ENCODE data around the gene ANKRD31. TPM values are rescaled to one million over a fixed set of nuclear protein-coding genes. Genes with fewer than 3 reads are reported as not detected.

ANKRD31 gene
- total RNA-seq, 2 donors from 2014 or later = 0.41 to 3.7 TPM

GRCh38 chr5:75037106-75037505, 199.6 kb downstream of the ANKRD31 start:
- no peaks in the 10 kb centered on the region for H3K36me3 ChIP-seq
- H3K4me1 ChIP-seq (replicated peaks) = no peaks in the 10 kb centered on the region
- no peaks in the 10 kb centered on the region for H3K9me3 ChIP-seq
- peak; percentile 20 for DNase-seq (ENCODE audit: low spot score)
- no peaks in the 10 kb centered on the region for H3K27me3 ChIP-seq (replicated peaks; ENCODE audit: insufficient read depth)
- intact Hi-C loops (cut with DNase I) = no loop called here
- no peak overlapping the region for H3K4me3 ChIP-seq
- H3K27ac ChIP-seq = no peak overlapping the region
- no peak for TF ChIP-seq CTCF (IDR thresholded peaks at IDR 0.05)
- TF ChIP-seq POLR2A (IDR thresholded peaks at IDR 0.05) = no peak
- peak; percentile 19 for TF ChIP-seq POLR2AphosphoS5 (IDR thresholded peaks at IDR 0.05)
- WGBS = 48% methylated on average over 4 of the region's 4 CpGs

- Histone ChIP-seq H3K9me3 (no peaks in the 10 kb centered on the region), H3K27me3 (replicated peaks; ENCODE audit: insufficient read depth) (no peaks in the 10 kb centered on the region), H3K4me1 (replicated peaks) (no peaks in the 10 kb centered on the region), H3K36me3 (no peaks in the 10 kb centered on the region), H3K4me3 (no peak overlapping the region), H3K27ac (no peak overlapping the region)
- intact Hi-C loops (cut with DNase I) = no loop called here
- TF ChIP-seq POLR2A (IDR thresholded peaks at IDR 0.05) = no peak
- no peak for TF ChIP-seq POLR2AphosphoS5 (IDR thresholded peaks at IDR 0.05)
- no peak for TF ChIP-seq CTCF (IDR thresholded peaks at IDR 0.05)
- 81% methylated on average over 6 of the region's 6 CpGs for WGBS
- no peak for DNase-seq (ENCODE audit: low spot score)
Observed at GRCh38 chr5:75034137-75034739, 202.4 kb downstream of the ANKRD31 start.

GRCh38 chr5:75031366-75031765, 205.3 kb downstream of the ANKRD31 start:
- Histone ChIP-seq H3K36me3 (no peaks in the 10 kb centered on the region), H3K27me3 (replicated peaks; ENCODE audit: insufficient read depth) (no peaks in the 10 kb centered on the region), H3K4me3 (no peak overlapping the region), H3K4me1 (replicated peaks) (no peaks in the 10 kb centered on the region), H3K9me3 (no peaks in the 10 kb centered on the region), H3K27ac (no peak overlapping the region)
- 56% methylated on average over 3 of the region's 3 CpGs for WGBS
- no peak for TF ChIP-seq CTCF (IDR thresholded peaks at IDR 0.05)
- no peak for TF ChIP-seq POLR2A (IDR thresholded peaks at IDR 0.05)
- no peak for TF ChIP-seq POLR2AphosphoS5 (IDR thresholded peaks at IDR 0.05)
- DNase-seq (ENCODE audit: low spot score) = no peak
- intact Hi-C loops (cut with DNase I) = no loop called here

GRCh38 chr5:75028090-75028489, 208.6 kb downstream of the ANKRD31 start:
- 84% methylated on average over 3 of the region's 3 CpGs for WGBS
- H3K27me3 ChIP-seq (replicated peaks; ENCODE audit: insufficient read depth) = no peaks in the 10 kb centered on the region
- H3K4me3 ChIP-seq = no peak overlapping the region
- no peak overlapping the region for H3K27ac ChIP-seq
- no peaks in the 10 kb centered on the region for H3K36me3 ChIP-seq
- no peak for TF ChIP-seq CTCF (IDR thresholded peaks at IDR 0.05)
- no peak for TF ChIP-seq POLR2A (IDR thresholded peaks at IDR 0.05)
- TF ChIP-seq POLR2AphosphoS5 (IDR thresholded peaks at IDR 0.05) = no peak
- DNase-seq (ENCODE audit: low spot score) = no peak
- H3K4me1 ChIP-seq (replicated peaks) = no peaks in the 10 kb centered on the region
- intact Hi-C loops (cut with DNase I) = no loop called here
- no peaks in the 10 kb centered on the region for H3K9me3 ChIP-seq

GRCh38 chr5:75023368-75024159, 213.1 kb downstream of the ANKRD31 start:
- Histone ChIP-seq H3K4me3 (no peak overlapping the region), H3K4me1 (replicated peaks) (no peaks in the 10 kb centered on the region), H3K9me3 (no peaks in the 10 kb centered on the region), H3K27ac (no peak overlapping the region), H3K36me3 (no peaks in the 10 kb centered on the region), H3K27me3 (replicated peaks; ENCODE audit: insufficient read depth) (no peaks in the 10 kb centered on the region)
- WGBS = 70% methylated on average over 9 of the region's 9 CpGs
- intact Hi-C loops (cut with DNase I) = no loop called here
- TF ChIP-seq CTCF (IDR thresholded peaks at IDR 0.05) (no peak), POLR2A (IDR thresholded peaks at IDR 0.05) (no peak), POLR2AphosphoS5 (IDR thresholded peaks at IDR 0.05) (no peak)
- DNase-seq (ENCODE audit: low spot score) = no peak

Measured in prostate gland (tissue), 2 donors.